NB4 (cell line): ENCODE data around the gene NXN.
"Not testable (repeated sequence)": the region's sequence is repeated elsewhere in the genome, so short reads cannot be mapped to it uniquely, and the experiment has no call there.

ENCODE experiments used
- DNase-seq: peaks from one replicate; pipeline ENCODE4 v3.0.0; 2010; ENCODE audit warnings: low read depth
- H3K4me3 ChIP-seq: one replicate; pipeline ENCODE4 v1.5.1; 2011; ENCODE audit warnings: mild to moderate bottlenecking, low read depth, low read length, moderate library complexity
- MYC ChIP-seq: IDR thresholded peaks from 2 replicates; pipeline ENCODE4 v1.6.1; 2011; ENCODE audit warnings: low read depth, low read length
- POLR2A ChIP-seq: IDR thresholded peaks from 2 replicates; pipeline ENCODE4 v1.6.1; 2011; ENCODE audit warnings: mild to moderate bottlenecking; ENCODE audit not compliant: insufficient read length; ENCODE audit errors: extremely low read depth
- TF ChIP-seq, protein P1 (sequence below): IDR thresholded peaks from one replicate; pipeline ENCODE4 v1.5.1; 2012; ENCODE audit warnings: low read depth, low read length
- TF ChIP-seq, protein P2 (sequence below): IDR thresholded peaks from 2 replicates; pipeline ENCODE4 v1.6.1; 2011; ENCODE audit warnings: low read depth, low read length

The NXN gene

DNA sequence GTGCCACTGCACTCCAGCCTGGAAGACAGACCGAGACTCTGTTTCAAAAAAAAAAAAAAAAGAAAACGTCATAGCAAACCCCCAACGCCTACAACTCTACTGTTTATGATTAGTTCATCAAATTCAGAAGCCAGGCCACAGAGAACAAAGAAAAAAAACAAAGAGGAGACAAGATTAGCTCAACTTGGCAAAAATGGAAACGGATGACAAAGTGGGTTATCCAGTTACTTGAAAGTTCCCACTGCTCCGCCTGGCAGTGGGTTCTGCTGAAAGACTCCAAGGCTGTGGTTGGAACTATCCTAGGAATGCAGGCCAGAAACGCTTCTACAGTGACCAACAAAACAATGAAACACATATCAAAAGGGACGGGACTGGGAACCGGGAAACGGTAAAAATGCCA is 144.3 kb downstream of the NXN start:
- no peak for DNase-seq
- H3K4me3 ChIP-seq, result no peak overlapping the region
- TF ChIP-seq MYC, result no peak
- TF ChIP-seq POLR2A, result no peak
- TF ChIP-seq, protein P1, sequence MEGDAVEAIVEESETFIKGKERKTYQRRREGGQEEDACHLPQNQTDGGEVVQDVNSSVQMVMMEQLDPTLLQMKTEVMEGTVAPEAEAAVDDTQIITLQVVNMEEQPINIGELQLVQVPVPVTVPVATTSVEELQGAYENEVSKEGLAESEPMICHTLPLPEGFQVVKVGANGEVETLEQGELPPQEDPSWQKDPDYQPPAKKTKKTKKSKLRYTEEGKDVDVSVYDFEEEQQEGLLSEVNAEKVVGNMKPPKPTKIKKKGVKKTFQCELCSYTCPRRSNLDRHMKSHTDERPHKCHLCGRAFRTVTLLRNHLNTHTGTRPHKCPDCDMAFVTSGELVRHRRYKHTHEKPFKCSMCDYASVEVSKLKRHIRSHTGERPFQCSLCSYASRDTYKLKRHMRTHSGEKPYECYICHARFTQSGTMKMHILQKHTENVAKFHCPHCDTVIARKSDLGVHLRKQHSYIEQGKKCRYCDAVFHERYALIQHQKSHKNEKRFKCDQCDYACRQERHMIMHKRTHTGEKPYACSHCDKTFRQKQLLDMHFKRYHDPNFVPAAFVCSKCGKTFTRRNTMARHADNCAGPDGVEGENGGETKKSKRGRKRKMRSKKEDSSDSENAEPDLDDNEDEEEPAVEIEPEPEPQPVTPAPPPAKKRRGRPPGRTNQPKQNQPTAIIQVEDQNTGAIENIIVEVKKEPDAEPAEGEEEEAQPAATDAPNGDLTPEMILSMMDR, result no peak
- TF ChIP-seq, protein P2, sequence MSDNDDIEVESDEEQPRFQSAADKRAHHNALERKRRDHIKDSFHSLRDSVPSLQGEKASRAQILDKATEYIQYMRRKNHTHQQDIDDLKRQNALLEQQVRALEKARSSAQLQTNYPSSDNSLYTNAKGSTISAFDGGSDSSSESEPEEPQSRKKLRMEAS, result no peak

DNA sequence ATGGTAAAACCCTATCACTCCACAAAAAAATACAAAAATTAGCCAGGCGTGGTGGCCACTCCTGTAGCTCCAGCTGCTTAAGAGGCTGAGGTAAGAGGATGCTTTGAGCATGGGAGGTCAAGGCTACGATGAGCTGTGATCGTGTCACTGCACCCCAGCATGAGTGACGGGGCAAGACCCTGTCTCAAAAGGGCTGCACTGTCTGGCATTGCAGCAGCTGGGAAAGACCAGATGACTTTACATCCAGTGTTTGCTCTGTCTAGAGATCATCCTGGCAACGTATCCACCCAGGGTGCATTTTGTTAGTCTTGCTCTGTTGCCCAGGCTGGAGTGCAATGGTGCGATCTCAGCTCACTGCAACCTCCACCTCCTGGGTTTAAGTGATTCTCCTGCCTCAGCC is 145.4 kb downstream of the NXN start:
- no peak for DNase-seq
- no peak for TF ChIP-seq POLR2A
- TF ChIP-seq MYC, result no peak
- TF ChIP-seq, protein P1, result no peak
- TF ChIP-seq, protein P2, result no peak
- no peak overlapping the region for H3K4me3 ChIP-seq

DNA sequence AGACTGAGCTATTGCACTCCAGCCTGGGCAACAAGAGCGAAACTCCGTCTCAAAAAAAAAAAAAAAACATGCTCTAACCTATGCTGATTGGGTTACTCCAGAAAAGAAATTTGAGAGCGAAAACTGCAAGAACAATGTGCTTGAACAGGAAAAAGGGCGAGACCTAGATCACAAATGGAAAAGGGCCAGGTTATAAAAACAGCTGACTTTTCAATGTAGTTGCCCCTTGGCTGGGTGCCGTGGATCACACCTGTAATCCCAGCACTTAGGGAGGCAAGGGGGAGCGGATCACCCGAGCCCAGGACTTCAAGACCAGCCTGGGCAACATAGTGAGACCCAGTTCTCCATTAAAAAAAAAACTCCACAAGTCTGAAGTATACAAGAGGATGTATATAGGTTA is 148.6 kb downstream of the NXN start:
- DNase-seq, result no peak
- H3K4me3 ChIP-seq, result no peak overlapping the region
- TF ChIP-seq POLR2A (no peak), MYC (no peak)

DNA sequence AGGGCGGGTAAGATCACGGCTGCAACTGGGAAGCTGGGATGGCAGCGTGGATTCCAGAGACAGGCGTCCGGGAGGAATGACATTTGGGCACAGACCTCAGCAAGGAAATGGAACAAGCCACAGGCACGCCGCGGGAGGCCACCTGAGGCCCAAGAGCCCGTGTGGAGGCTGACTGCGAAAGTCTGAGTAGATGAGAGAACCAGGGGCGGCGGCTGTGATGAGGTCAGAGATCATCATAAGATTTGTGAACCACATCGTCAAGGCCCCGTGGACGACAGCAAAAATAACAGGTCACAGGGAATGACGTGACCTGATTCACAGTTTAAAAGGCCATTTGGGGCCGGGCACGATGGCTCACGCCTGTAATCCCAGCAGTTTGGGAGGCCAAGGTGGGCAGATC is 149.2 kb downstream of the NXN start:
- no peak for DNase-seq
- TF ChIP-seq, protein P2, result no peak
- no peak for TF ChIP-seq POLR2A
- TF ChIP-seq, protein P1, result no peak
- H3K4me3 ChIP-seq, result no peak overlapping the region

DNA sequence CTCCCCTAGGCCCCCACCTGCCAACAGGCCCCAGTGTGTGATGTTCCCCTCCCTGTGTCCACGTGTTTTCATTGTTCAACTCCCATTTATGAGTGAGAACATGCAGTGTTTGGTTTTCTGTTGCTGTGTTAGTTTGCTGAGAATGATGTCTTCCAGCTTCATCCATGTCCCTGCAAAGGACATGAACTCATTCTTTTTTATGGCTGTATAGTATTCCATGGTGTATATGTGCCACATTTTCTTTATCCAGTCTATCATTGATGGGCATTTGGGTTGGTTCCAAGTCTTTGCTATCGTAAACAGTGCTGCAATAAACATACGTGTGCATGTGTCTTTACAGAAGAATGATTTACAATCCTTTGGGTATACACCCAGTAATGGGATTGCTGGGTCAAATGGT is 150.0 kb downstream of the NXN start:
- DNase-seq, H3K4me3 ChIP-seq: not testable (repeated sequence)

DNA sequence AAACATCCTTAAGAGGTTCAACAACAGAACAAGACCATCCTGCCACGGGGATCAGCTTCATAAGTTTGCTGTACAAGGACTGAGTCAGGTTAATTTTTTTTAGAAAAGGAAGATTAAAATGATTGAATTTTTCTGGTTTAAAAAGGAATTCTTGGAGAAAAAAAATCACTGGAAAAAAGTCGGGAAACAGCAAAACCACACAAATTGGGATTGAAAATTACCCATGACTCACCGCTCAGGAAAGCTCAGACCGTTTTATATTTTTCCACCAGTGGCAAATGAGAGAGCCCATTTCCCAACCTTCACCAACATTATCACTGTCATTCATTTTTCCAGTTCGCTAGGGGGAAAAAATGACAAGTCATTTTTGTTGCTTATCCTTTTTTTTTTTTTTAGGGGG is 150.8 kb downstream of the NXN start:
- H3K4me3 ChIP-seq, result no peak overlapping the region
- DNase-seq, result no peak
- TF ChIP-seq, protein P1, result no peak

DNA sequence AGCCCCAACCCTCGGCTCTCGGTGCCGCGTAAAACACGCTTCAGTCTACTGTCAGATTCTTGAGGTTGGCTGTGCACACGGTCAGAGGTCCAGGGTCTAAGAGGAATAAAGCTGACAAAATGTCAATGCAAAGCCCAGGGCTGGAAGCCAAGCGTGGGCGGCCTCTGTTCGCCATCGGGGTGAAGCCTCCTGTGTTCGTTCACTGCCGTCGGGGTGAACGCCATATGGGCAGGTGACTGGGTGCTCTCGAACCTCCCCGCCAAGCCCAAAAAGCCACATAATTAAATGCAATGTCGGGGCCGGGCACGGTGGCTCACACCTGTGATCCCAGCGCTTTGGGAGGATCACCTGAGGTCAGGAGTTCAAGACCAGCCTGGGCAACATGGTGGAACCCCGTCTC is 152.8 kb downstream of the NXN start:
- TF ChIP-seq MYC, result no peak
- TF ChIP-seq, protein P2, result no peak
- TF ChIP-seq, protein P1, result no peak
- TF ChIP-seq POLR2A, result no peak
- no peak for DNase-seq
- H3K4me3 ChIP-seq, result no peak overlapping the region
